Mesenchymal stem cell (in vitro differentiated cells and primary cell): ENCODE measurements around the gene APBB1IP.

Experiments used
- DNase-seq: peaks from one replicate; pipeline ENCODE4 v3.0.0-alpha.2; 2013
- H2AFZ ChIP-seq: one replicate; pipeline ENCODE4 v1.6.1; 2013; ENCODE audit warnings: low read depth, mild to moderate bottlenecking, control low read depth, inconsistent platforms, low read length, moderate library complexity
- H2AK5ac ChIP-seq: 2 replicates; pipeline ENCODE4 v1.6.1; 2013; ENCODE audit warnings: low read length, moderate library complexity, mild to moderate bottlenecking, inconsistent platforms; ENCODE audit not compliant: severe bottlenecking
- H2BK120ac ChIP-seq: one replicate; pipeline ENCODE4 v1.6.1; 2013; ENCODE audit warnings: low read depth, mild to moderate bottlenecking, inconsistent platforms, low read length, moderate library complexity
- H2BK12ac ChIP-seq, 2 experiments: one replicate each; pipeline ENCODE4 v1.6.1; 2013; ENCODE audit warnings: inconsistent platforms in 2 of 2, low read length in 2 of 2, mild to moderate bottlenecking in 2 of 2, moderate library complexity in 2 of 2, control low read depth in 1 of 2
- H2BK15ac ChIP-seq: one replicate; pipeline ENCODE4 v1.6.1; 2013; ENCODE audit warnings: mild to moderate bottlenecking, low read depth, inconsistent platforms; ENCODE audit not compliant: poor library complexity, severe bottlenecking
- H2BK5ac ChIP-seq: 2 replicates; pipeline ENCODE4 v1.6.1; 2013; ENCODE audit warnings: low read depth, mild to moderate bottlenecking, low read length, control low read depth, inconsistent platforms; ENCODE audit not compliant: poor library complexity, severe bottlenecking
- H3K14ac ChIP-seq, 2 experiments: one replicate each; pipeline ENCODE4 v1.6.1; 2013; ENCODE audit warnings: inconsistent platforms in 2 of 2, low read length in 2 of 2, control low read depth in 1 of 2, mild to moderate bottlenecking in 1 of 2, moderate library complexity in 1 of 2
- H3K18ac ChIP-seq, 2 experiments: one replicate each; pipeline ENCODE4 v1.6.1; 2013; ENCODE audit warnings: inconsistent platforms in 2 of 2, low read length in 2 of 2, control low read depth in 1 of 2, low read depth in 1 of 2, mild to moderate bottlenecking in 1 of 2
- H3K23ac ChIP-seq, 2 experiments: one replicate each; pipeline ENCODE4 v1.6.1; 2013; ENCODE audit warnings: inconsistent platforms in 2 of 2, low read length in 2 of 2, mild to moderate bottlenecking in 2 of 2, moderate library complexity in 2 of 2, control low read depth in 1 of 2
- H3K27ac ChIP-seq: 2 replicates; pipeline ENCODE4 v1.5.1; 2013; ENCODE audit warnings: mild to moderate bottlenecking, moderate library complexity, low read length, control low read depth, inconsistent platforms; ENCODE audit not compliant: poor library complexity, severe bottlenecking
- H3K27me3 ChIP-seq, 2 experiments: 2 replicates each; pipeline versions ENCODE4 v1.6.1 to v1.7.0; 2013; ENCODE audit warnings: low read length in 2 of 2, mild to moderate bottlenecking in 2 of 2, moderate library complexity in 2 of 2, control low read depth in 1 of 2, inconsistent platforms in 1 of 2; ENCODE audit not compliant: control insufficient read depth in 1 of 2, insufficient read depth in 1 of 2
- H3K36me3 ChIP-seq, 2 experiments: 2 replicates each; pipeline versions ENCODE4 v1.6.1 to v1.7.0; 2013; ENCODE audit warnings: low read length in 2 of 2, control low read depth in 1 of 2, inconsistent platforms in 1 of 2, low read depth in 1 of 2, mild to moderate bottlenecking in 1 of 2; ENCODE audit not compliant: insufficient read depth in 2 of 2, control insufficient read depth in 1 of 2
- H3K4ac ChIP-seq, 2 experiments: one replicate each; pipeline ENCODE4 v1.6.1; 2013; ENCODE audit warnings: inconsistent platforms in 2 of 2, low read length in 2 of 2, mild to moderate bottlenecking in 2 of 2, moderate library complexity in 2 of 2, control low read depth in 1 of 2, low read depth in 1 of 2
- H3K4me1 ChIP-seq: 2 replicates; pipeline ENCODE4 v1.6.1; 2013; ENCODE audit warnings: low read depth, low read length, control low read depth; ENCODE audit not compliant: control insufficient read depth, insufficient read depth
- H3K4me2 ChIP-seq: 2 replicates; pipeline ENCODE4 v1.6.1; 2013; ENCODE audit warnings: low read length, mild to moderate bottlenecking, inconsistent platforms; ENCODE audit not compliant: poor library complexity, severe bottlenecking
- H3K4me3 ChIP-seq, 2 experiments: 2 replicates each; pipeline versions ENCODE4 v1.5.1 to v1.7.0; 2013; ENCODE audit warnings: low read length in 2 of 2, mild to moderate bottlenecking in 2 of 2, control low read depth in 1 of 2, low read depth in 1 of 2; ENCODE audit not compliant: insufficient read depth in 1 of 2
- H3K79me1 ChIP-seq: replicated peaks from 2 replicates; pipeline ENCODE4 v1.6.1; 2013; ENCODE audit warnings: mild to moderate bottlenecking, control low read depth, low read length, inconsistent platforms; ENCODE audit not compliant: poor library complexity, severe bottlenecking
- H3K9ac ChIP-seq: 2 replicates; pipeline ENCODE4 v1.7.0; 2013; ENCODE audit warnings: mild to moderate bottlenecking, low read length, moderate library complexity
- H3K9me3 ChIP-seq: 2 replicates; pipeline ENCODE4 v1.7.0; 2013; ENCODE audit warnings: mild to moderate bottlenecking, low read length; ENCODE audit not compliant: control insufficient read depth
- H4K8ac ChIP-seq: one replicate; pipeline ENCODE4 v1.6.1; 2013; ENCODE audit warnings: inconsistent platforms, mild to moderate bottlenecking, low read length, moderate library complexity
- H4K91ac ChIP-seq: one replicate; pipeline ENCODE4 v1.6.1; 2013; ENCODE audit warnings: mild to moderate bottlenecking, low read length, inconsistent platforms
- whole genome bisulfite sequencing: methylation state at CpG from one replicate; pipeline ENCODE4 v1.1.7; 2013; ENCODE audit warnings: mixed read lengths; 5-methylcytosine and 5-hydroxymethylcytosine counted together

The APBB1IP gene

DNA sequence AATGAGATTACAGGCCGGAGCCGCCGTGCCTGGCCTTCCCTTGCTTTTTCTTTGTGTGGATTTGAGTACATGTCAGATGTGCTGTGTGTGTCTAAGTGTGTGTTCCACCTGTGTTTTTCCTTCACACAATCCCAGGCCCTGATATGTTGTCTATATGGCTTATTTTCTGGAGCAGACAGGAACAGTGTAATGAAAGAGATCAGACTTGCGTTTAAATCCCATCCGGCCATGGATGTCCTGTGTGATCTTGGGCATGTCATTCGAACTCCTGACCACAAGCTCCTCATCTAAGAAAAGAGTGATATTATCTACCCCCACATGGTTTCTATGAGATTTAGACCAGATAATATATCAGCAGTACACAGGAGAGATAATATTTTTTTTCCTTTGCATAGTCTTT is 37.2 kb downstream of the APBB1IP start:
- 77% methylated on average over 5 of the region's 6 CpGs for WGBS
- no peak overlapping the region for H3K9ac ChIP-seq
- no peak overlapping the region for H2BK15ac ChIP-seq
- H3K36me3 ChIP-seq, result peaks cover 0 to 7% of the 10 kb centered on the region in 2 experiments
- no peaks in the 10 kb centered on the region for H3K79me1 ChIP-seq
- no peak overlapping the region for H3K27ac ChIP-seq
- H2BK5ac ChIP-seq, result no peak overlapping the region
- no peak overlapping the region for H3K23ac ChIP-seq
- no peak overlapping the region for H3K14ac ChIP-seq
- no peaks in the 10 kb centered on the region for H3K4me1 ChIP-seq
- H2AFZ ChIP-seq, result no peak overlapping the region
- H2BK12ac ChIP-seq, result no peak overlapping the region
- H3K4me2 ChIP-seq, result no peak overlapping the region
- no peak overlapping the region for H4K91ac ChIP-seq
- no peak overlapping the region for H2AK5ac ChIP-seq
- no peak overlapping the region for H3K4ac ChIP-seq
- no peaks in the 10 kb centered on the region for H3K9me3 ChIP-seq
- H3K18ac ChIP-seq, result no peak overlapping the region
- no peak overlapping the region for H2BK120ac ChIP-seq
- no peak overlapping the region for H4K8ac ChIP-seq
- H3K27me3 ChIP-seq, result no peaks in the 10 kb centered on the region
- no peak for DNase-seq
- no peak overlapping the region for H3K4me3 ChIP-seq

DNA sequence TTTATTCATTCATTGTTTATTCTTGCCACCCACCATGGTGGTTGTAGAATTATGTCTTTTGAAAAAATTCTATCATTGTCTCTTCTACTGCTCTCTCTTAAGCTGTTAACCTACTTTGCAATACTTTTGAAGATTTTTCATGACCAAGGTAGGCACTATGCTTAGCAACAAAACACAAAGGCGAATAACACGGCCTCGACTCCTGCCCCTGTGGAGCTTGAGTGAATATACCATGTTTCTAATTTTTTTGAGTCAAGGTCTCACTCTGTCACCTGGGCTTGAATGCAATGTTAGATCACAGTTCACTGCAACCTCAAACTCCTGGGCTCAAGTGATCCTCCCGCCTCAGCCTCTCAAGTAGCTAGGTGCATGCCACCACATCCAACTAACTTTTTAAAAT is 39.4 kb downstream of the APBB1IP start:
- no peak overlapping the region for H3K23ac ChIP-seq
- no peaks in the 10 kb centered on the region for H3K9me3 ChIP-seq
- no peak overlapping the region for H3K4ac ChIP-seq
- no peak overlapping the region for H3K18ac ChIP-seq
- H2AK5ac ChIP-seq, result no peak overlapping the region
- H3K14ac ChIP-seq, result no peak overlapping the region
- no peak overlapping the region for H2BK120ac ChIP-seq
- no peak overlapping the region for H3K9ac ChIP-seq
- WGBS, result 84% methylated on average over 4 of the region's 4 CpGs
- H3K4me2 ChIP-seq, result no peak overlapping the region
- no peak overlapping the region for H4K8ac ChIP-seq
- H2BK12ac ChIP-seq, result no peak overlapping the region
- H3K27ac ChIP-seq, result no peak overlapping the region
- H4K91ac ChIP-seq, result no peak overlapping the region
- H2AFZ ChIP-seq, result no peak overlapping the region
- DNase-seq, result no peak
- H2BK15ac ChIP-seq, result no peak overlapping the region
- no peaks in the 10 kb centered on the region for H3K79me1 ChIP-seq
- H3K27me3 ChIP-seq, result no peaks in the 10 kb centered on the region
- no peaks in the 10 kb centered on the region for H3K4me1 ChIP-seq
- H3K36me3 ChIP-seq, result peaks cover 0 to 7% of the 10 kb centered on the region in 2 experiments
- no peak overlapping the region for H2BK5ac ChIP-seq
- H3K4me3 ChIP-seq, result no peak overlapping the region

DNA sequence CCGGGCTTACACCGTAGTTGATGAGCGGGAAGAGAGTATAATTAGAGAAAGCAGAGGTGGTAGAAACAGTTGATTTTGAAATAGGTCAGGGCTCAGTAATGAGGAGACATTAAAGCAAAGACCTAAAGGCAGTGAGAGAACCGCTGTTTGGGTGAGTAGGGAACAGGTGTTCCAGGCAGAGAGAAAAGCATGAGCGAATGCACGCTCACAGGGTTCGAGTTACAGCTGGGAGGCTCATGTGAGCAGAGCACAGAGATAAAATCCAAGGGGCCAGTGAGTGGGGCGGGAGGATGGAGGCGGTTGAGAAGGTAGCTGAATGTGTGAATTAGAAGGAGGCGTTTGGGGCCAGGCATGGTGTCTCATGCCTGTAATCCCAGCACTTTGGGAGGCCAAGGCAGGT is 39.9 kb downstream of the APBB1IP start:
- H3K18ac ChIP-seq, result no peak overlapping the region
- H2BK120ac ChIP-seq, result no peak overlapping the region
- no peak overlapping the region for H3K4ac ChIP-seq
- no peak overlapping the region for H4K91ac ChIP-seq
- no peak overlapping the region for H4K8ac ChIP-seq
- no peaks in the 10 kb centered on the region for H3K27me3 ChIP-seq
- H3K4me1 ChIP-seq, result no peaks in the 10 kb centered on the region
- DNase-seq, result no peak
- no peak overlapping the region for H3K23ac ChIP-seq
- no peaks in the 10 kb centered on the region for H3K79me1 ChIP-seq
- no peak overlapping the region for H2AK5ac ChIP-seq
- 88% methylated on average over 10 of the region's 10 CpGs for WGBS
- H3K27ac ChIP-seq, result no peak overlapping the region
- no peak overlapping the region for H3K4me3 ChIP-seq
- no peak overlapping the region for H2AFZ ChIP-seq
- H3K4me2 ChIP-seq, result no peak overlapping the region
- no peak overlapping the region for H3K9ac ChIP-seq
- H2BK12ac ChIP-seq, result no peak overlapping the region
- no peak overlapping the region for H2BK5ac ChIP-seq
- H3K14ac ChIP-seq, result no peak overlapping the region
- H3K36me3 ChIP-seq, result peaks cover 0 to 7% of the 10 kb centered on the region in 2 experiments
- H2BK15ac ChIP-seq, result no peak overlapping the region
- H3K9me3 ChIP-seq, result no peaks in the 10 kb centered on the region

DNA sequence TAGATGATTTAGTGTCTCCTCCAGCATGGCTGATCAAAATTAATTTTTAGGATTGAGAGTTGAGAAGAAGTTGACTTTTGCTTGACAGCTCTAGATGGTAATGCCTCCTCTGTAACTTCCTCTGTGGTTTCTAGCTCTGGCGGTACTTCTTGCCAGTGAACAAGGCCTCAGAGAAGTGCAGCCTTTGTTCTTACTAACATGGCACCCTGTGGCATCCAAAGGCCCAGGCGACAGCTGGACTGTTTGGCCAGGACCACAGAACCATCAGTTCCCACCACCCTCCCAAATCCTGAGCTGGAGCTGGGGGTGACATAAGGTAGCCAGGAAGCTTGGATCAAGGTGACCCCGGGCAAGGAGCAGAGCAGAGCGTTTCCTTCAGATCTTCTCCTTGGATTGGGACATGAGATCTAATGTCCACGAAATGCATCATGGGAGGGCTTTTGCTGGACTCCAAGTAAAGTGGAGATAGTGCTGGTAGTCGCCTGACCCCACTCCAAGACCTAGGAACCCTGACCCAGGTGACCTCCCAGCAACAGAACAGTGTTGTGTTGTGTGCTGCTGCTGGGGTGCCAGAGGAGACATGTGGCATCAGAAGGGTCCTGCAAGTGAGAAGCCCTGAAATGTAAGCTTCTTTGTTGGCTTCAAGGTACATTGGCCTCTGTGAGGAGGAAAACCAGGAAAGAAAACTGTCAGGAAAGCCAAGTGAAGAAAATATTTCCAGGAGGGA is 41.8 kb downstream of the APBB1IP start:
- Histone ChIP-seq H3K9ac (no peak overlapping the region), H3K18ac (no peak overlapping the region), H2BK15ac (no peak overlapping the region), H3K4ac (no peak overlapping the region), H3K14ac (no peak overlapping the region), H3K27me3 (no peaks in the 10 kb centered on the region), H3K4me3 (no peak overlapping the region), H2AK5ac (peak overlapping the region; percentile 40), H3K23ac (no peak overlapping the region), H2BK12ac (no peak overlapping the region), H3K9me3 (no peaks in the 10 kb centered on the region), H2AFZ (no peak overlapping the region), H4K91ac (no peak overlapping the region), H3K36me3 (peaks cover 0 to 7% of the 10 kb centered on the region in 2 experiments), H3K4me2 (no peak overlapping the region), H3K4me1 (no peaks in the 10 kb centered on the region), H3K27ac (no peak overlapping the region), H4K8ac (no peak overlapping the region), H2BK120ac (no peak overlapping the region), H3K79me1 (no peaks in the 10 kb centered on the region), H2BK5ac (no peak overlapping the region)
- no peak for DNase-seq
- 68% methylated on average over 6 of the region's 6 CpGs for WGBS
